ENCODE data around the gene CTNNA3.

Gene CTNNA3

GRCh38 chr10:66258693-66259092, 1437.3 kb downstream of the CTNNA3 start:
- Histone ChIP-seq H3K36me3 (ENCODE audit: control insufficient read depth in 1 of 2, insufficient read depth in 2 of 2, low read length in 2 of 2) (no peaks in the 10 kb centered on the region), H3K9me3 (ENCODE audit: control insufficient read depth in 1 of 2, low read length in 2 of 2) (no peaks in the 10 kb centered on the region), H3K4me1 (ENCODE audit: control insufficient read depth in 1 of 2, insufficient read depth in 2 of 2, low read length in 2 of 2) (no peaks in the 10 kb centered on the region), H3K27ac (ENCODE audit: low read length) (no peak overlapping the region), H3K27me3 (ENCODE audit: low read depth, low read length) (no peaks in the 10 kb centered on the region), H3K4me3 (ENCODE audit: low read depth in 1 of 2, low read length in 2 of 2) (no peak overlapping the region)

DNA sequence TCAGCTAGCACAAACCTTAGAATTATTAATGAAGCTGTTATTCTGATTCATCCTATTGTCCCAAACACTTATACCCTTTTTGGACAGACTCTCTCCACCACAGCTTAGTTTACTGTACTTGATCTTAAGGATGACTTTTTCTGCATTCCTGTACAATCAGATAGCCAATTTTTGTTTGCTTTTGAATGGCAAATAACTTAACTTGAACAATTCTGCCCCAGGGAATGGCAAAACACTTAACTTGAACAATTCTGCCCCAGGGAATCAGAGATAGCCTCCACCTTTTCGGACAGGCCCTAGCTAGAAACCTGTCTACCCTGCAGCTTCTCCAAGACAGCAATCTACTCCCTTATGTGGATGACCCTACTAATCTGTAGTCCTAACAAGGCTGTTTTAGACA, 1438.2 kb downstream of the CTNNA3 start:
- H3K27ac ChIP-seq (ENCODE audit: low read length): no peak overlapping the region
- H3K9me3 ChIP-seq (ENCODE audit: control insufficient read depth in 1 of 2, low read length in 2 of 2): no peaks in the 10 kb centered on the region
- H3K36me3 ChIP-seq (ENCODE audit: control insufficient read depth in 1 of 2, insufficient read depth in 2 of 2, low read length in 2 of 2): no peaks in the 10 kb centered on the region
- no peaks in the 10 kb centered on the region for H3K4me1 ChIP-seq (ENCODE audit: control insufficient read depth in 1 of 2, insufficient read depth in 2 of 2, low read length in 2 of 2)
- no peak overlapping the region for H3K4me3 ChIP-seq (ENCODE audit: low read depth in 1 of 2, low read length in 2 of 2)
- no peaks in the 10 kb centered on the region for H3K27me3 ChIP-seq (ENCODE audit: low read depth, low read length)

- Histone ChIP-seq H3K27me3 (ENCODE audit: low read depth, low read length) (no peaks in the 10 kb centered on the region), H3K36me3 (ENCODE audit: control insufficient read depth in 1 of 2, insufficient read depth in 2 of 2, low read length in 2 of 2) (no peaks in the 10 kb centered on the region), H3K4me3 (ENCODE audit: low read depth in 1 of 2, low read length in 2 of 2) (no peak overlapping the region), H3K9me3 (ENCODE audit: control insufficient read depth in 1 of 2, low read length in 2 of 2) (peaks cover 0 to 4% of the 10 kb centered on the region in 2 donors), H3K27ac (ENCODE audit: low read length) (no peak overlapping the region), H3K4me1 (ENCODE audit: control insufficient read depth in 1 of 2, insufficient read depth in 2 of 2, low read length in 2 of 2) (no peaks in the 10 kb centered on the region)
Measured at GRCh38 chr10:66252986-66253385, 1443.0 kb downstream of the CTNNA3 start.

DNA sequence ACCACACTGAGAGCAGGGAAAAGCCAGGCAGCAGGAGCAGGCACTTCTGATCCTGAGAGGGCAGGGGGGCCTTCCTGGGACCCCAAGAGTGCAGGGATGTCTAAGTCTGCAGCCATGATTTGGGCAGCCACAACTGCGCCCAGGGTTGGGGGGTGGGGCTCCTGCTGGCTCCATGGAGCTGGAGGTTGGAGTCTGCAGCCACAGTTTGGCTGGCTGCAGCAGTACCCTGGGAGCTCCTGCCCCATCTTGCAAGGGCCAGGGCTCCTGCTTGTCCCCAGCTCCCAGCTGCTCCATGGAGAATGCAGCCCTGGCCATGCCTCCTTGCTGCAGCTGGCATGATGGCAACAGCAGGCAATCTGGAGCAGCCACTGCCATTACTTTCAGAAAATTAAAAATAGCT, 1449.8 kb downstream of the CTNNA3 start:
- Histone ChIP-seq H3K4me3 (ENCODE audit: low read depth in 1 of 2, low read length in 2 of 2) (no peak overlapping the region), H3K4me1 (ENCODE audit: control insufficient read depth in 1 of 2, insufficient read depth in 2 of 2, low read length in 2 of 2) (no peaks in the 10 kb centered on the region), H3K27me3 (ENCODE audit: low read depth, low read length) (no peaks in the 10 kb centered on the region), H3K27ac (ENCODE audit: low read length) (no peak overlapping the region), H3K9me3 (ENCODE audit: control insufficient read depth in 1 of 2, low read length in 2 of 2) (peaks cover 0 to 4% of the 10 kb centered on the region in 2 donors), H3K36me3 (ENCODE audit: control insufficient read depth in 1 of 2, insufficient read depth in 2 of 2, low read length in 2 of 2) (no peaks in the 10 kb centered on the region)

GRCh38 chr10:66244953-66245352, 1451.0 kb downstream of the CTNNA3 start:
- no peaks in the 10 kb centered on the region for H3K36me3 ChIP-seq (ENCODE audit: control insufficient read depth in 1 of 2, insufficient read depth in 2 of 2, low read length in 2 of 2)
- no peaks in the 10 kb centered on the region for H3K27me3 ChIP-seq (ENCODE audit: low read depth, low read length)
- no peaks in the 10 kb centered on the region for H3K4me1 ChIP-seq (ENCODE audit: control insufficient read depth in 1 of 2, insufficient read depth in 2 of 2, low read length in 2 of 2)
- no peak overlapping the region for H3K4me3 ChIP-seq (ENCODE audit: low read depth in 1 of 2, low read length in 2 of 2)
- peaks cover 0 to 4% of the 10 kb centered on the region in 2 donors for H3K9me3 ChIP-seq (ENCODE audit: control insufficient read depth in 1 of 2, low read length in 2 of 2)
- H3K27ac ChIP-seq (ENCODE audit: low read length): no peak overlapping the region

- Histone ChIP-seq H3K4me1 (ENCODE audit: control insufficient read depth in 1 of 2, insufficient read depth in 2 of 2, low read length in 2 of 2) (no peaks in the 10 kb centered on the region), H3K9me3 (ENCODE audit: control insufficient read depth in 1 of 2, low read length in 2 of 2) (no peaks in the 10 kb centered on the region), H3K27ac (ENCODE audit: low read length) (no peak overlapping the region), H3K36me3 (ENCODE audit: control insufficient read depth in 1 of 2, insufficient read depth in 2 of 2, low read length in 2 of 2) (no peaks in the 10 kb centered on the region), H3K4me3 (ENCODE audit: low read depth in 1 of 2, low read length in 2 of 2) (no peak overlapping the region), H3K27me3 (ENCODE audit: low read depth, low read length) (no peaks in the 10 kb centered on the region)
Measured at GRCh38 chr10:66242885-66243284, 1453.1 kb downstream of the CTNNA3 start.

- no peaks in the 10 kb centered on the region for H3K4me1 ChIP-seq (ENCODE audit: control insufficient read depth in 1 of 2, insufficient read depth in 2 of 2, low read length in 2 of 2)
- no peaks in the 10 kb centered on the region for H3K9me3 ChIP-seq (ENCODE audit: control insufficient read depth in 1 of 2, low read length in 2 of 2)
- H3K27me3 ChIP-seq (ENCODE audit: low read depth, low read length): no peaks in the 10 kb centered on the region
- no peaks in the 10 kb centered on the region for H3K36me3 ChIP-seq (ENCODE audit: control insufficient read depth in 1 of 2, insufficient read depth in 2 of 2, low read length in 2 of 2)
- no peak overlapping the region for H3K27ac ChIP-seq (ENCODE audit: low read length)
- no peak overlapping the region for H3K4me3 ChIP-seq (ENCODE audit: low read depth in 1 of 2, low read length in 2 of 2)
Measured at GRCh38 chr10:66239062-66239461, 1456.9 kb downstream of the CTNNA3 start.

- Histone ChIP-seq H3K27ac (ENCODE audit: low read length) (no peak overlapping the region), H3K4me1 (ENCODE audit: control insufficient read depth in 1 of 2, insufficient read depth in 2 of 2, low read length in 2 of 2) (no peaks in the 10 kb centered on the region), H3K4me3 (ENCODE audit: low read depth in 1 of 2, low read length in 2 of 2) (no peak overlapping the region), H3K9me3 (ENCODE audit: control insufficient read depth in 1 of 2, low read length in 2 of 2) (no peaks in the 10 kb centered on the region), H3K27me3 (ENCODE audit: low read depth, low read length) (no peaks in the 10 kb centered on the region), H3K36me3 (ENCODE audit: control insufficient read depth in 1 of 2, insufficient read depth in 2 of 2, low read length in 2 of 2) (no peaks in the 10 kb centered on the region)
Measured at GRCh38 chr10:66238343-66238742, 1457.7 kb downstream of the CTNNA3 start.

- no peak overlapping the region for H3K27ac ChIP-seq (ENCODE audit: low read length)
- no peaks in the 10 kb centered on the region for H3K36me3 ChIP-seq (ENCODE audit: control insufficient read depth in 1 of 2, insufficient read depth in 2 of 2, low read length in 2 of 2)
Measured at GRCh38 chr10:66234872-66235271, 1461.1 kb downstream of the CTNNA3 start.

GRCh38 chr10:66228887-66229286, 1467.1 kb downstream of the CTNNA3 start:
- Histone ChIP-seq H3K27me3 (ENCODE audit: low read depth, low read length) (no peaks in the 10 kb centered on the region), H3K27ac (ENCODE audit: low read length) (no peak overlapping the region), H3K4me1 (ENCODE audit: control insufficient read depth in 1 of 2, insufficient read depth in 2 of 2, low read length in 2 of 2) (no peaks in the 10 kb centered on the region), H3K9me3 (ENCODE audit: control insufficient read depth in 1 of 2, low read length in 2 of 2) (peaks cover 0 to 10% of the 10 kb centered on the region in 2 donors), H3K36me3 (ENCODE audit: control insufficient read depth in 1 of 2, insufficient read depth in 2 of 2, low read length in 2 of 2) (no peaks in the 10 kb centered on the region), H3K4me3 (ENCODE audit: low read depth in 1 of 2, low read length in 2 of 2) (no peak overlapping the region)

More at GRCh38 chr10:66234872-66235271, 1461.1 kb downstream of the CTNNA3 start:
- no peak overlapping the region for H3K4me3 ChIP-seq (ENCODE audit: low read depth in 1 of 2, low read length in 2 of 2)
- H3K9me3 ChIP-seq (ENCODE audit: control insufficient read depth in 1 of 2, low read length in 2 of 2): peaks cover 0 to 4% of the 10 kb centered on the region in 2 donors
- no peaks in the 10 kb centered on the region for H3K4me1 ChIP-seq (ENCODE audit: control insufficient read depth in 1 of 2, insufficient read depth in 2 of 2, low read length in 2 of 2)
- H3K27me3 ChIP-seq (ENCODE audit: low read depth, low read length): no peaks in the 10 kb centered on the region

DNA sequence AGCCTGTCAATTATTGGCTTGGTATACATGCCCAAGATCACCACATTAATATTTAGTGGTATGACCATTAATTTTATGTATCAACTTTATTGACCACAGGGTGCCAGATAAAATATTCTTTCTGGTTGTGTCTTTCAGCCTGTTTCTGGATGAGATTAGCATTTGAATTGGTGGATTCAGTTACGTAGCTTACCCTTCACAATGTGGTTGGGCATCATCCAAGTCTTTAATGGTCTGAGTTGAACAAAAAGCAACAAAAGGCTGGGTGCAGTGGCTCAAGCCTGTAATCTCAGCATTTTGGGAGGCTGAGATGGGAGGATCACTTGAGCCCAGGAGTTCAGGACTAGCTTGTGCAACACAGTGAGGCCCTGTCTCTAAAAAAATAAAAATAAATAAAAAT, 1472.3 kb downstream of the CTNNA3 start:
- no peak overlapping the region for H3K27ac ChIP-seq (ENCODE audit: low read length)
- H3K27me3 ChIP-seq (ENCODE audit: low read depth, low read length): no peaks in the 10 kb centered on the region
- H3K4me1 ChIP-seq (ENCODE audit: control insufficient read depth in 1 of 2, insufficient read depth in 2 of 2, low read length in 2 of 2): no peaks in the 10 kb centered on the region
- no peaks in the 10 kb centered on the region for H3K36me3 ChIP-seq (ENCODE audit: control insufficient read depth in 1 of 2, insufficient read depth in 2 of 2, low read length in 2 of 2)
- H3K4me3 ChIP-seq (ENCODE audit: low read depth in 1 of 2, low read length in 2 of 2): no peak overlapping the region
- H3K9me3 ChIP-seq (ENCODE audit: control insufficient read depth in 1 of 2, low read length in 2 of 2): peaks cover 0 to 6% of the 10 kb centered on the region in 2 donors

GRCh38 chr10:66222462-66223046, 1473.4 kb downstream of the CTNNA3 start:
- no peaks in the 10 kb centered on the region for H3K27me3 ChIP-seq (ENCODE audit: low read depth, low read length)
- H3K27ac ChIP-seq (ENCODE audit: low read length): no peak overlapping the region
- H3K36me3 ChIP-seq (ENCODE audit: control insufficient read depth in 1 of 2, insufficient read depth in 2 of 2, low read length in 2 of 2): no peaks in the 10 kb centered on the region
- H3K4me3 ChIP-seq (ENCODE audit: low read depth in 1 of 2, low read length in 2 of 2): no peak overlapping the region
- H3K9me3 ChIP-seq (ENCODE audit: control insufficient read depth in 1 of 2, low read length in 2 of 2): peaks cover 0 to 6% of the 10 kb centered on the region in 2 donors
- H3K4me1 ChIP-seq (ENCODE audit: control insufficient read depth in 1 of 2, insufficient read depth in 2 of 2, low read length in 2 of 2): no peaks in the 10 kb centered on the region

All from muscle layer of duodenum (tissue), 2 donors.